OCI-LY3 (cell line): Measurements from ENCODE around the gene FNBP1L.

Experiments used
- CTCF ChIP-seq: fragments of 200-600, 300-600 bp; sonication (generic); IDR thresholded peaks from 2 replicates; pipeline ENCODE4 v1.5.1; 2014; ENCODE audit warnings: antibody characterized with exemption, low read length, low read depth
- EZH2phosphoT487 ChIP-seq: fragments of 200-600 bp; shearing (Covaris generic); IDR thresholded peaks from 2 replicates; pipeline ENCODE4 v1.6.1; 2018; ENCODE audit warnings: antibody characterized with exemption, mixed run types, low read depth

GRCh38 chr1:93528412-93528811 lies 80.5 kb downstream of the FNBP1L start:
- TF ChIP-seq CTCF (no peak), EZH2phosphoT487 (no peak)
